ENCODE data around the gene KRTAP10-7.
"Not testable (repeated sequence)": the region's sequence is repeated elsewhere in the genome, so short reads cannot be mapped to it uniquely, and the experiment has no call there.

KRTAP10-7 gene

DNA sequence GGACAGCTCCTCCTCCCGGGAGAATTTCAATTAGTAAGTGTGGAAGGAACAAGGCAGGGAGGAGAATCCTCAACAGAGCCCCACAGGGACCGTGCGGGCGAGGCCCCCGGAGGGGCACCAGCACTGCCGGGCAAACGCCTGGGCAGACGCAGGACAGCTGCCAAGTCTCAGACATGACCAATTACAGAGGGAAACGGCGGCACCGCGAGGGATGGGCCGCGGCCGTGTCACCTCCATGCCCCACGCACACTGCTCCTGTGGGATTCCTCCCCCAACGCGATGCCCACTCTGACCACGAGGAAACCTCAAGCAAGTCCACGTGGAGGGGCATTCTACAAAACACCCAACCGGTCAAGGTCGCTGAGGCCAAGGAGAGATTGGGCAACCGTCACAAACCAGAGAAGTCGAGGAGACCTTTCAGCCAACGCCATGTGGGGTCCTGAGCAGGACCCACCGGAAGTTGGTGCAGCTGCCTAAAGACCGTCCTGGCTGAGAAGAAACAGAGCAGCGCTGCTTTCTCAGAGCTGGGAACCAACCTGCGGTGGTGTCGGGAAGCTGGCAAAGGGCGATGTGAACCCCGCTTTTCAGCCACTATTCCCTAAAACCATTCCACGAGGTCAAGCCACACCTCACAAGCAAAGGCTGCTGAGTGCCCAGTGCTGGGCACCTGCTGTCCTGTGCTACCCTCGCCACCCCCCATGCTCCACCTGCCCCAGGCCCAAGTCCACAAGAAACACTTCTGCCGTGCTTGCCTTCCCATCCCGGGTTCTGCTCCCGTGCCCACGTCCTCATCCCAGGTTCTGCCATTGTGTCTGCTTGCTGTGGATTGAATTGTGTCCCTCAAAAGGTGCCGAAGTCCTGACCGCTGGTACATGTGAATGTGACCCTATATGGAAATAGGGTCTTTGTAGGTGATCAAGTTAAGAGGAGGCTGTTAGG is 28.3 kb upstream of the KRTAP10-7 start:
- no peak for DNase-seq

DNA sequence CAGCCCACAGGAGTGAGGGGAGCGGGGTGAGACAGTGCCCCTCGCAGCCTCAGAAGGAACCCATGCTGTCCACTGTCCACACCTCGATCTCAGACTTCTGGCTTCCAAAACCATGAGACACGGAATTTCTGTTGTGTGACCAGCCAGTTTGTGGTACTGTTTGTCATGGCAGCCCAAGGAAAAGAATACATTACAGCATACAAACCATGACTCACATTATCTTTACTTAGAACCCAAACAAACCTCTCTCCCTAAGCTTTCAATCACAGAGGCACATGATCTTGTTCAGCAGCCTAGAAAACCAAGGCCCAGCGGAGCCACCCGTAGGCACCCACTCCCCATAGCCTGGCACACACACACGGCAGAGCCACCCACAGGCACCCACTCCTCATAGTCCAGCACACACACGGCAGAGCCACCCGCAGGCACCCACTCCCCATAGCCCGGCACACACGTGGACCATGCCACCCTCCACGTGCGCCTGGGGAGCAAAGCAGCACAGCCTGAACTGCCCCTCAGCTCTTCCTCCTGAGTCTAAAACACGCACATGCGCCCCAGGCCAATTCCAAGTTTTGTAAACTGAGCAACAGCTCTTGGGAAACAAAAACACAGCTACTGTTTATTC is 27.3 kb upstream of the KRTAP10-7 start:
- DNase-seq = no peak

DNA sequence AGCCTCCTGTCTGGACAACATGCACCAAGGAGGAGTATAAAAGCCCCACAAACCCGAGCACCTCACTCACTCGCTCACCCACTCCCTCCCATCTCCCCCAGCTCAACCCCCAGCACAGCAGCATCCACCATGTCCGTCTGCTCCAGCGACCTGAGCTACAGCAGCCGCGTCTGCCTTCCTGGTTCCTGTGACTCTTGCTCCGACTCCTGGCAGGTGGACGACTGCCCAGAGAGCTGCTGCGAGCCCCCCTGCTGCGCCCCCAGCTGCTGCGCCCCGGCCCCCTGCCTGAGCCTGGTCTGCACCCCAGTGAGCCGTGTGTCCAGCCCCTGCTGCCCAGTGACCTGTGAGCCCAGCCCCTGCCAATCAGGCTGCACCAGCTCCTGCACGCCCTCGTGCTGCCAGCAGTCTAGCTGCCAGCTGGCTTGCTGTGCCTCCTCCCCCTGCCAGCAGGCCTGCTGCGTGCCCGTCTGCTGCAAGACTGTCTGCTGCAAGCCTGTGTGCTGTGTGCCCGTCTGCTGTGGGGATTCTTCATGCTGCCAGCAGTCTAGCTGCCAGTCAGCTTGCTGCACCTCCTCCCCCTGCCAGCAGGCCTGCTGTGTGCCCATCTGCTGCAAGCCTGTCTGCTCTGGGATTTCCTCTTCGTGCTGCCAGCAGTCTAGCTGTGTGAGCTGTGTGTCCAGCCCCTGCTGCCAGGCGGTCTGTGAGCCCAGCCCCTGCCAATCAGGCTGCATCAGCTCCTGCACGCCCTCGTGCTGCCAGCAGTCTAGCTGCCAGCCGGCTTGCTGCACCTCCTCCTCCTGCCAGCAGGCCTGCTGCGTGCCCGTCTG is 26.6 kb upstream of the KRTAP10-7 start, which contains the start of gene KRTAP10-4:
KRTAP10-4 (plus strand) TSS at position 100 of the 827 bp plus-strand sequence; CDS start at position 130, 30 bp downstream.
- DNase-seq = not testable (repeated sequence)

DNA sequence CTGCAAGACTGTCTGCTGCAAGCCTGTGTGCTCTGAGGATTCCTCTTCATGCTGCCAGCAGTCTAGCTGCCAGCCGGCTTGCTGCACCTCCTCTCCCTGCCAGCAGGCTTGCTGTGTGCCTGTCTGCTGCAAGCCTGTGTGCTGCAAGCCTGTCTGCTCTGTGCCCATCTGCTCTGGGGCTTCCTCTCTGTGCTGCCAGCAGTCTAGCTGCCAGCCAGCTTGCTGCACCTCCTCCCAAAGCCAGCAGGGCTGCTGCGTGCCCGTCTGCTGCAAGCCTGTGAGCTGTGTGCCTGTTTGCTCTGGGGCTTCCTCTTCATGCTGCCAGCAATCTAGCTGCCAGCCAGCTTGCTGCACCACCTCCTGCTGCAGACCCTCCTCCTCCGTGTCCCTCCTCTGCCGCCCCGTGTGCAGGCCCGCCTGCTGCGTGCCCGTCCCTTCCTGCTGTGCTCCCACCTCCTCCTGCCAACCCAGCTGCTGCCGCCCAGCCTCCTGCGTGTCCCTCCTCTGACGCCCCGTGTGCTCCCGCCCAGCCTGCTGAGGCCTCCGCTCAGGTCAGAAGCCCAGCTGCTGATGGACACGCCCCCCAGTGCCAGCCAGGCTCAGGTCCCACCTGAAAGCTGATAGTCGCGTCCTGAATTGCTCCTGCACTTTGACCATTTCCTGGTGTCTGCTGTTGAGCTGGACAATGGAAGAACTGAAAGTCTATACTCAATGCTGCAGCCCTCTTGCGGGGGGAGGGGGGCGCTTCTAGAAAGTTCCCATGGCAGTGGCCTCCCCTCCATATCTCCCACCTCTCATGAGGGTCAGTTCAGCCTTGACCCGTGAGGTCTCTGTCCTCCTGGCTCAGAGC is 25.7 kb upstream of the KRTAP10-7 start:
- DNase-seq = no peak

DNA sequence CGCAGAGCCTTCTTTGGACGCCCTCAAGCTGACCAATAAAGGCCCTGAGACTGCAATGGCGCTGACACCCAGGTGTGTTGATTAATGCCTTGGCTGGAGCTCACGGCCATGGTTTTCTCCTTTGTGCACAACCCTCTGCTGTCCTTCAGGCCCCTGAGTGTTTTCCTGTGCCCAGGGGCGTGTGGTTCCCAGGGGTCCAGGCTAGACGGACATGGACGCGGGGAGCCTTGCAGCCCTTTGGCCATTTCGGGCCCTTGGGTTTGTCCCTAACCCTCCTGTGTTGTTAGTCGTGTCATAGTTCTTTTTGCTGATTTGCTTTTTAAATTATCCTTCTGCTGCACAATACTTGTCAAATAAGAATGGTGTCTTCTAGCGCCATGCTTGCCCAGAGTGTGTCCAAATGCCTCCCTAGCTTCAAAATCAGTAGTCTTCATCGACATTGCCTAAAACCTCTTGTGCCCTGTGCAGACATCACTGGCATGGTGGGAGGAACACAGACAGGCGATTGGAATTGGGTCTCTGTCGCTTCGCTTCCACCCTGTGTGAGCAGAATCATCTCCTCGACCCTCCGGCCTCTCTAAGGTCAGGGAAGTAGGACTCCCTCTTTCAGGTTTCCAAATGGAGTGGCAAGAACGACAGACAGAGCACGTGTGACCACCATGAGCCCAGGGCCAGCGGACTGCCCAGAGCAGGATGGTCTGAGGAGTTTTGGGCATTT is 24.9 kb upstream of the KRTAP10-7 start:
- DNase-seq = no peak

DNA sequence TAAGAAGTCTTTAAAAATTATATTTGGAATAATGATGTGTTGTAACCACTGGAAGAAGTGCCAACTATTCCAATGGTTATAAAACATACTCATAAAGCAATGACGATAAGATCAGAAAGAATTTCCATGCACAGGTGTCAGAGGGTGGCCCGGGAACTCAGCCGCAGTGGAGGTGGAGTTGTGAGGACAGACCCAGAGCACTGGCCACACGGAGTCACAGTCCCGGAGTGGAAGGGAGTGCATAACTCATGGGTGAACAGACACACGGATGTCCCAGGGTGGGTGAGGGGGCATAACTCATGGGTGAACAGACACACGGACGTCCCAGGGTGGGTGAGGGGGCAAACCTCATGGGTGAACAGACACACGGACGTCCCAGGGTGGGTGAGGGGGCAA is 24.4 kb upstream of the KRTAP10-7 start:
- no peak for DNase-seq

DNA sequence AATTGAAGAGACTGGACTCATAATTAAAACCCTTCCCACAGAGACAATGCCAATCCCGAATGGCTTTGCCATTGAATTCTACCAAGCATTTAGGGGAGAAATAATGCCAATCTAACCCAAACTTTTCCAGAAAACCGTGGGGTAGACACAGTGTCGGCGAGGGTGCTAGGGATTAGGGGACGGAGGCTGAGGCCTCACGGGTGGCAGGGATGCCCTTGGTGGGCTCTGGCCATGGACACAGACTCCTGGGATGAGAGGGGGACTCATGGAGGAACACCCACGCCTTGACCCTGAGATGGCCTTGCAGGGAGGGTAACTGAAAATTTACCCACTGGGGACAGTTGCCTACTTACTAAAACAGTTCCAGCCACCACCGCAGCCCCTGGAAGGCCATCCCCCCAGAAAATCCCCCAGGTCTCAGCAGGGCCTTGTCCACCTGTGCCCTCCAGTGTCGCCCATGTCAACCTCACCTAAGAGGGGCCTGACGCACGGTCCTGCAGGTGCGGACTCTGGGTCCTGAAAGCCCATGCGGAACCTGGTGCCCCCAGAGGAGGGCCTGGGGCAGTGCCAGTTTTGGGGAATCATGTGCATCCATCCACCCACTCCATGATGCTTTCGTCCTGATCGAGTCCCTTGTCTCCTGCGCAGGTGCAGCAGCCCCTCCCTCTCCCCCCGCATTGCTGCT is 21.9 kb upstream of the KRTAP10-7 start:
- DNase-seq = no peak

DNA sequence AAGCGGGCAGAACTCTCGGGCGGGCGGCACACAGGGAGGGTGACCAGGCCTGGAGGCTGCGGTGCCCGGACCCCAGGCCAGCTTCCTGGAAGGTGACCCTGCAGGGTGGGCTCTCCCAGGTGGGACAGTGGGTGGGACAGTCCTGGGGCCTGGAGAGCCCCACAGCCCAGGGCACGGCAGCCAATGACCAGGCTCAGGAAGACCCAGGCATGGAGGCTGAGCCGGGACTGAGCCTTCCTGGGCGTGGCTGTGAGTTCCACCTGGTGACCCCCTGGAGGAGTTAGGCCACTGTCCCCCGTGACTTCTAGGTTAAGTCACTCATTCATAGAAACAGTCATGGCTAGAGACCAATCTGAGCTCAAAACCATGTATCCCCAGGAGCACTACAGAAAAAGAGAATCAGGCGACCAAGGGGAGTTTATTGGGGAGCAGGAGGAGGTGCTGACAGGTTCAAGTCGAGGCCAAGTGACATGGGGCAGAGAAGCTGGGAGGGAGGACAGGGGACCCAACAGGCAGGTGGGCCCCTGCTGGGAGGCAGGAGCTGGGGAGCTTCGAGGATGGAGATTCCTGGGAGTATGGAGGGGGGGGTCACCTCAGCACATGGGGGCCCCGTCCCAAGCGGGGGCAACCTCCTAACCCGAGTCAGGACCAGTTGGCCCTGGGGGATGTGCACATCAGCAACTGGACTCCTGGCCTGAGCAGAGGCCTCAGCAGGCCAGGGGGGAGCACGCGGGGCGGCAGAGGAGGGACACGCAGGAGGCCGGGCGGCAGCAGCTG is 21.2 kb upstream of the KRTAP10-7 start:
- no peak for DNase-seq

DNA sequence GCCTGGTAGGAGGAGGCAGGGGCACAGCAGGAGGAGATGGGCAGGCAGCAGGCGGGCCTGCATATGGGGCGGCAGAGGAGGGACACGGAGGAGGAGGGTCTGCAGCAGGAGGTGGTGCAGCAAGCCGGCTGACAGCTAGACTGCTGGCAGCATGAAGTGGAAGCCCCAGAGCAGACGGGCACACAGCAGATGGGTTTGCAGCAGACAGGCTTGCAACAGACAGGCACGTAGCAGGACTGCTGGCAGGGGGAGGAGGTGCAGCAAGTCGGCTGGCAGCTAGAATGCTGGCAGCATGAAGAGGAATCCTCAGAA is 20.6 kb upstream of the KRTAP10-7 start:
- DNase-seq = no peak

DNA sequence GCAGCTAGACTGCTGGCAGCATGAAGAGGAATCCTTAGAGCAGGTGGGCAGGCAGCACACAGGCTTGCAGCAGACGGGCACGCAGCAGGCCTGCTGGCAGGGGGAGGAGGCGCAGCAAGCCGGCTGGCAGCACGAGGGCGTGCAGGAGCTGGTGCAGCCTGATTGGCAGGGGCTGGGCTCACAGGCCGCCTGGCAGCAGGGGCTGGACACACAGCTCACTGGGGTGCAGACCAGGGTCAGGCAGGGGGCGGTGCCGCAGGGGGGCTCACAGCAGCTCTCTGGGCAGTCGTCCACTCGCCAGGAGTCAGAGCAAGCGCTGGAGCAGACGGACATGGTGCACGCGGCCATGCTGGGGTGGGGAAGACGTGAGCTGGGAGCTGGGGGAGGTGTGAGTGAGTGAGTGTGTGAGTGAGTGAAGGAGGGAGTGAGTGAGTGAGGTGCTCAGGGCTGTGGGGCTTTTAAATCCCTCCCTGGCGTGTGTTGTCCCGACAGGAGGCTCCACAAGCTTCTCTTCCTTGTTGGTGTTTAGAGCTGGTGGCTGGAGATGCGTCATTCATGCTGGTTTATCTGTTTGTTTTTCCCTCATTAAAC is 20.1 kb upstream of the KRTAP10-7 start, which contains the start of gene KRTAP10-5:
KRTAP10-5 (minus strand) TSS at position 374 of the 591 bp plus-strand sequence; CDS start at position 348, 26 bp downstream.
- DNase-seq = not testable (repeated sequence)

DNA sequence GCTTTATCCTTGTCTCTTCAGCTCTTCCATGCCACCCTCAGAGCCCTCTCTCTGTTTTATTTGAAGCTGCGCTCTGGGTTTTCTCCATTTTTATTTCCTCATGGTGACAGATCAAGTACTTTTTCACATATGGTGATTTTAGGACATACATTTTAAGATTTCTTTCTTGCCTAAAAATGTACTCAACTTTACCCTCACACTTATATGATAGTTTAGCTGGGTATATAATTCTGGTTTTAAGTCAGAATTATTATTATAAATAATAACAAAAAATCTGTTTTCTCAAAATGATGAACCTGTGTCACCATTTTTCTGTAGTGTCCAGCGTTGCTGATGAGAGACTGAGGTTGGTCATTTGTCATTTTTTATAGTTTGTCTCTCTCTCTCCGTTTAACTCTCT is 19.2 kb upstream of the KRTAP10-7 start:
- no peak for DNase-seq

DNA sequence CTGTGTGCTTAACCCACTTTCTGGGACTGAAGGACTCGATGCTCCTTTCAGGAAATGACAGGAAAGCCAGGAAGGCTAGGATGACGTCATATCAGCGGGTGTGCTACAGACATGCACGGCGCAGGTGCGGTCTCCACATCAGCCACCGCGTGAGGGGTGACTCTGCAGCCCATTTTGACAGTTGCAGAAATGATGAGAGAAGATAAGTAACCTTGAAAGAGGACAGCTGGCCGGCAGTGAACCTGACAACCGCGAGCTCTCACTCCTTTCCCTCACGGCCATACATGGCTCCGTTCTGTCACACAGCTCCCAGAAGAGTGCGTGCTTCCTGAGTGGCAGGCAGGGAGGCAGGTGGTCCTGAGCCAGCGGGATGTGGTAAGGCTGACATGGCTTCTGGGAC is 18.3 kb upstream of the KRTAP10-7 start:
- DNase-seq = no peak

DNA sequence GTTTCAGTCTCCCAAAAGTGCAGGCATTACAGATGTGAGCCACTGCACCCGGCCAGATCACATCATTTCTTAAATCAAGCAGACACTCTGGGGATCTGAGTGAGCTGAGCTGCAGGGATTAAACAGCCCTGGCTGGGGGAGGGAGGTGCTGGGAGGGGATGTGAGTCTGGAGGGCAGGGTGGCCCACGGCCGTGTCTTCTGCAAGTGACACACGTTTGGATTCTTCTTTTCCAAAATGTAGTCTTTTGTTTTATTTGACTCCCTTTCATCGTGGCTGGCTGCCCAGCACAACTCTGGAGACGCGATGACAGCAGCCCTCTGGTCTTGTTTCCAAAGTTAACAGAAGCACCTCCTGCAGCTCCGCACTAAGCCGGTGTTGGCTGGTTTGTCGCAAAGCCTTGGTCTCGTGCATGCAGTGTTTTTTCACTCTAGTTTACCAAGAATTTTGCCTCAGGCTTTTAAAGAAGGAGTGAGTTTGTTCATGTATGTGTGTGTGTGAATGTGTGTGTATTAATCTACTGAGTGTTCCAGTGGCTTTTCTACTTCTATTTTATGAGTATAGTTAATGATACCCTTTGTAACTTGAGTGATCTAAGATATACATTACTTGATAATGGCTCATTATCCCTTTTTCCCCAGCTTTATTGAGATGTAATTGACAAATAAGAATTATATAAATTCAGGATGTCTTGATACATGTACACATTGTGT is 17.2 kb upstream of the KRTAP10-7 start:
- no peak for DNase-seq

DNA sequence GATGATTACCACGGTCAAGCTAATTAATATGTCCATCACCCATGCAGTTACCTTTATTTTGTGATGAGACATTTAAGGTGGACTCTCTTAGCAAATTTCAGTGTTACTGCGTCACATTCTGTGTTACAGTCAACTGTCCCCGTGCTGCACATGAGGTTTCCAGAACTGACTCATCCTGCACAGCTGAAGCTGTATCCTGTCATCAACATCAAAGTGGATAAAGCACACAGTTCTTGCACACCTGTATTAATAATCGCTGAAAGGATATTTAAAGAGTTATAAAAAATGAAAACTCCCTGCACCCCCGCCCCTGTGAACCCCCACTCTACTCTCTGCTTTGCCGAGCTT is 16.6 kb upstream of the KRTAP10-7 start:
- no peak for DNase-seq

DNA sequence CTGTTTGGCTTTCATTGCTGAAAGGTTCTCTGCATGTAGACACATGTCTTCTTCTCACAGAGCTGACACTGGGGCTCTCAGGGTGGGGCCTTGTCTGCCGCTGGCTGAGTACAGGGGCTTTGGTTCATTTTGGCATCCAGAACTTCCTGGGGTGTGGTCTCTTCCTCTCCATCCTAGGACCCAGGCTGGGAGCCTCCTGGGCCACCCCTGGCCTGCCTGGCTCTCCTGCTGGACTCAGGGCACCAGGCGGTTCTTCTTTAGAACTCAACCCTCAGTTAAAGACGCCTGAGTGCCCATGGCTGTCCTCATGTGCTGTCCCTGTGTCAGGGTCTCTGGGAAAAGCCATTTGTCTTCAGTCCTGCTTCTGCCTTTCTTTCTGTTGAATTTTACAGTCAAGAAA is 14.5 kb upstream of the KRTAP10-7 start:
- DNase-seq = no peak

DNA sequence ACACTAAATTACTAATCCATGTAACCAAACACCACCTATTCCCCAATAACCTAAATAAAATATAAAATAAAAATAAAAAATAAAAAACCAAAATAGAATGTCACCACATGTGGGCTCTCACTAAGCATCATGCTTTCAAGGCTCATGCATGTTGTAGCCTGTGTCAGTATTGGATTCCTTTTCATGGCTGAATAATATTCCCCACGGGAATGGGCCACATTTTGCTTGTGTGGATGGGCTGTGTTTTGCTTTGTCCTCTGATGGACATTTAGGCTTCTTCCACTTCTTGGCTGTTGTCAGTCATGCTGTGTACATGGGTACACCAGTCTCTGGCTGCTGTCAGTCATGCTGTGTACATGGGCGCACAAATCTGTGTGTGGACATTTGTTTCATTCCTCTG is 11.3 kb upstream of the KRTAP10-7 start:
- DNase-seq = no peak

DNA sequence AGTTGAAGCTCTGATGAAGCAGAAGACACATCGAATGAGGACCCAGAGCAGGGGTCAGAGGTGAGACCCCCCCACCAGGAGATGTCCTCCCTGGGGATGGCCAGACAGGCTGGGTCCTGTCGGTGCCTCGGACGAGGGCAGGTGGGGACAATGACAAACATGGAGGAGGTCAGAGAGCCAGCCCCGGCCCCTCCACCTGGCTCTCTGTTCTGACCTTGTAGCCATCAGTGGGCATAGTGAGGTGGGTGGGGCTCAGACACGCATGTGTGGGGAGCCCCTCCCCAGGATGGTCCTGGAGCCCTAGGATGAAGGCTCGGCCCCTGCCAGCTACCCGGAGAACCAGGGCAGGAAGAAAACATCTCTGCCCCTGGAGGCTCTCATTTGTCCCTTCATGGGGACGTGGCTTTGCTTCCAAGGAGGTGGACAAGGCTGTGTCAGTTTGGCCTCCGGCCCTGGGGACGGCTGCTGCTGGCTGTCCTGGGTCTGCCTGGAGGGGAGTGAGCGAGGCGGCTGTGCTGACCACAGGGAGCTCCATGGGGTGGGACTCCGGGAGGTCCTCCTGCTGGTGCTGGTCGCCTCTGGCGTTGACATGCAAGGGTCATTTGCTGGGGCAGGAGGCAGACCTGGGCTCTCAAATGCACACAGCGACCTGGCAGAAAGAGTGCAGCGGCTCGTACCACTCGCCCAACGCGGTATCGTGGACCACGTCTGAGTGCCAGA is 10.7 kb upstream of the KRTAP10-7 start:
- no peak for DNase-seq

DNA sequence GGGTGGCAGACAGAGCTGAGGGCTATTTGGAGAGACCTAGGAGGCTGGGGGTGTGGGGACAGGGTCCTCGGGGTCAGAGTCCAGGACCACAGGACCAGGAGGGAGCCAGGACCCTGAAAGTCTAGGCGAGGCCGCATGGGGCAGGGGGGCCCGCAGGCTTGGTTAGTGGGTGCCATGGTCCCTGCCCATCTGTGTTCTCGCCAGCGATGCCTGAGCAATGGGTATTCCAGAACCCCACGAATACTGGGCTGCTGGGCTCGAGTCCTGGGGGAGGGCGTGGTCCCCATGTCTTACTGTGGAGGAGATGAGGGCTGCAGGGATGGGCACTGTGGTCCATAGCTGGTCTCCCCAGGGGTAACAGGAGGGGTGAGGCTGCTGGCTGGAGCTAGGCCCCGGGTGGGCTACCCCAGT is 10.1 kb upstream of the KRTAP10-7 start:
- DNase-seq = no peak
